Vagina (tissue), 2 donors: Measurements from ENCODE around the gene MICALL2.

Source experiments
- CTCF ChIP-seq, 3 experiments: fragments of 450-650 bp in 2 of 3; fragments of 200-600 bp in 1 of 3; sonication (generic) in 1 of 3; IDR thresholded peaks; one replicate each; pipeline ENCODE4 v1.5.1; 2017 to 2019; ENCODE audit warnings: antibody characterized with exemption in 3 of 3, mild to moderate bottlenecking in 2 of 3, moderate library complexity in 2 of 3
- POLR2A ChIP-seq, 2 donors: fragments of 450-650 bp; IDR thresholded peaks; one replicate each; pipeline ENCODE4 v1.6.1; 2017; ENCODE audit warnings: antibody characterized with exemption in 2 of 2, mild to moderate bottlenecking in 2 of 2, moderate library complexity in 2 of 2

- TF ChIP-seq CTCF (IDR thresholded peaks at IDR 0.05) (no peak), POLR2A (IDR thresholded peaks at IDR 0.05) (no peak)
These were observed 67.8 kb downstream of the MICALL2 start for GRCh38 chr7:1391449-1391848.
